ENCODE results near the gene STT3B.
"Not testable (repeated sequence)": the region's sequence is repeated elsewhere in the genome, so short reads cannot be mapped to it uniquely, and the experiment has no call there.

The STT3B gene

GRCh38 chr3:31600431-31600830, 67.7 kb downstream of the STT3B start:
- no peak for DNase-seq (ENCODE audit: low spot score)

GRCh38 chr3:31605333-31605732, 72.6 kb downstream of the STT3B start:
- not testable (repeated sequence) for DNase-seq (ENCODE audit: low spot score)

GRCh38 chr3:31606453-31606852, 73.7 kb downstream of the STT3B start:
- DNase-seq (ENCODE audit: low spot score): no peak

GRCh38 chr3:31610700-31611275, 78.1 kb downstream of the STT3B start:
- no peak for DNase-seq (ENCODE audit: low spot score)

GRCh38 chr3:31613177-31613576, 80.5 kb downstream of the STT3B start:
- no peak for DNase-seq (ENCODE audit: low spot score)

- DNase-seq (ENCODE audit: low spot score): no peak
These were observed 80.9 kb downstream of the STT3B start for GRCh38 chr3:31613654-31614053.

GRCh38 chr3:31614162-31614921, 81.6 kb downstream of the STT3B start:
- no peak for DNase-seq (ENCODE audit: low spot score)

GRCh38 chr3:31615071-31615875, 82.5 kb downstream of the STT3B start:
- no peak for DNase-seq (ENCODE audit: low spot score)

GRCh38 chr3:31616711-31617110, 84.0 kb downstream of the STT3B start:
- DNase-seq (ENCODE audit: low spot score): no peak

- DNase-seq (ENCODE audit: low spot score): no peak
These were observed 87.9 kb downstream of the STT3B start for GRCh38 chr3:31620656-31621055.

- DNase-seq (ENCODE audit: low spot score): no peak
These were observed 88.6 kb downstream of the STT3B start for GRCh38 chr3:31621314-31621713.

GRCh38 chr3:31622636-31623288, 90.0 kb downstream of the STT3B start:
- DNase-seq (ENCODE audit: low spot score): no peak

GRCh38 chr3:31624083-31624709, 91.5 kb downstream of the STT3B start:
- DNase-seq (ENCODE audit: low spot score): no peak

- DNase-seq (ENCODE audit: low spot score): no peak
These were observed 92.6 kb downstream of the STT3B start for GRCh38 chr3:31625358-31625757.

GRCh38 chr3:31629054-31629453, 96.3 kb downstream of the STT3B start:
- no peak for DNase-seq (ENCODE audit: low spot score)

- DNase-seq (ENCODE audit: low spot score): no peak
These were observed 101.8 kb downstream of the STT3B start for GRCh38 chr3:31634476-31634875.

GRCh38 chr3:31635545-31635944, 102.8 kb downstream of the STT3B start:
- DNase-seq (ENCODE audit: low spot score): no peak

GRCh38 chr3:31636049-31636448, 103.3 kb downstream of the STT3B start:
- DNase-seq (ENCODE audit: low spot score): no peak

GRCh38 chr3:31636694-31637442, 104.1 kb downstream of the STT3B start:
- DNase-seq (ENCODE audit: low spot score): peak; percentile 4

GRCh38 chr3:31639828-31640227, 107.1 kb downstream of the STT3B start:
- DNase-seq (ENCODE audit: low spot score): no peak

GRCh38 chr3:31645256-31645655, 112.5 kb downstream of the STT3B start:
- no peak for DNase-seq (ENCODE audit: low spot score)
